ENCODE data around the gene MCF2L2.

DNA sequence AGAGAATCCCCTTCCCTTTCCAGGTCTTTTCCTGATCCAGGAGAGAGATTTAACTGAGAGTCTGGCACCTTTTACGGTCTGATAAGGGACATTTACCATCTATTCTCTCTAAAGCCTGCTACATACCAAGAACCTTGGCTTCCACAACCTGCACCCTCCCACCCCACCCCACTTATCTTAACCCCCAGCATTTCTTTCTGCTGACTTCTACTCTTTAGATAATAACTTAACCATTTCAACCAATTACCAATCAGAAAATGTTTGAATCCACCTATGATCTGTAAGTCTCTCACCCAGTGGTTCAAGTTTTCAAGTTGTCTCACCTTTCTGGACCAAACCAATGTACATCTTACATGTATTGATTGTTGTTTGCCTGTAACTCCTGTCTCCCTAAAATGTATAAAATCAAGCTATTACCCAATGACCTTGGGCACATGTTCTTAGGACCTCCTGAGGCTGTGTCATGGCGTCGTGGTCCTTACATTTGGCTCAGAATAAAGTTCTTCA is 74.0 kb downstream of the MCF2L2 start:
- TF ChIP-seq CTCF (IDR thresholded peaks at IDR 0.05) (no peak), EZH2 (IDR thresholded peaks at IDR 0.05; ENCODE audit: borderline replicate concordance, insufficient read depth, low read depth, low read length, poor library complexity, severe bottlenecking) (no peak)

Data from B cell (primary cell).